PFSK-1 (cell line): ENCODE results near the gene ROBO2.

Source experiments
- FOXP2 ChIP-seq: optimal IDR thresholded peaks from 2 replicates; pipeline ENCODE3; 2011; ENCODE audit warnings: borderline replicate concordance, control low read depth, inconsistent platforms; ENCODE audit not compliant: insufficient read depth; ENCODE audit errors: extremely low read length, extremely low read depth
- POLR2AphosphoS5 ChIP-seq: IDR thresholded peaks from 2 replicates; pipeline ENCODE4 v1.6.1; 2012; ENCODE audit warnings: low read depth, mild to moderate bottlenecking, control low read depth, low read length, moderate library complexity
- REST ChIP-seq, 2 experiments: IDR thresholded peaks; 2 replicates each; pipeline versions ENCODE4 v1.6.1 to v1.8.0; 2011 to 2012; ENCODE audit warnings: low read depth in 2 of 2, low read length in 2 of 2, control low read depth in 1 of 2, inconsistent platforms in 1 of 2, mild to moderate bottlenecking in 1 of 2, moderate library complexity in 1 of 2; ENCODE audit not compliant: insufficient read depth in 1 of 2
- SIN3A ChIP-seq: IDR thresholded peaks from 2 replicates; pipeline ENCODE4 v1.6.1; 2012; ENCODE audit warnings: mild to moderate bottlenecking, low read length, moderate library complexity, borderline replicate concordance; ENCODE audit not compliant: insufficient read depth
- TAF1 ChIP-seq: IDR thresholded peaks from 2 replicates; pipeline ENCODE4 v1.6.1; 2012; ENCODE audit warnings: low read length, control low read depth, borderline replicate concordance; ENCODE audit not compliant: insufficient read depth

ROBO2 gene

GRCh38 chr3:77055841-77056341 is 16.0 kb downstream of the ROBO2 start:
- TF ChIP-seq SIN3A = no peak

- TF ChIP-seq REST (IDR thresholded peaks at IDR 0.05; ENCODE audit: insufficient read depth in 1 of 2, low read depth in 2 of 2, low read length in 2 of 2) (no peak), FOXP2 (no peak), POLR2AphosphoS5 (no peak), TAF1 (no peak)
Observed at GRCh38 chr3:77059354-77059753, 19.5 kb downstream of the ROBO2 start.

DNA sequence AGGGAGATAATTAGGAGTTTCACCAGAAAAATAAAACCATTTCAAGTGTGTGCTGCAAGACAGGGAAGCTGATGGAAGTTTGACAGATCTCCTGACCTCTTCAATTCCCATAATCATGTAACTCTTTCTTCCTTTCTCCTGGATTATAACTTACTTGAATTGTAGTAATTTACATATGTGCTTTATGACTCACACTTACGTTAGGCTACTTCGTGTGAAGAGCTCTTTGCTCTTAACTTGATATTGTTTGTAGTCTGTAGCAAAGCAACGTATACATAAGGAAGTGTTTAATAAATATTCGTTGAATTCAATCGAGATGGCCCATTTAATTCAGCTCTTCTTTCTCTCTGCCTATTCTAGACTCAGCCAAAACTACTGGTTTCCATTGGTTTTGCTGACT is 23.5 kb downstream of the ROBO2 start:
- TF ChIP-seq SIN3A (no peak), POLR2AphosphoS5 (no peak), TAF1 (no peak), FOXP2 (no peak), REST (IDR thresholded peaks at IDR 0.05; ENCODE audit: insufficient read depth in 1 of 2, low read depth in 2 of 2, low read length in 2 of 2) (no peak)

DNA sequence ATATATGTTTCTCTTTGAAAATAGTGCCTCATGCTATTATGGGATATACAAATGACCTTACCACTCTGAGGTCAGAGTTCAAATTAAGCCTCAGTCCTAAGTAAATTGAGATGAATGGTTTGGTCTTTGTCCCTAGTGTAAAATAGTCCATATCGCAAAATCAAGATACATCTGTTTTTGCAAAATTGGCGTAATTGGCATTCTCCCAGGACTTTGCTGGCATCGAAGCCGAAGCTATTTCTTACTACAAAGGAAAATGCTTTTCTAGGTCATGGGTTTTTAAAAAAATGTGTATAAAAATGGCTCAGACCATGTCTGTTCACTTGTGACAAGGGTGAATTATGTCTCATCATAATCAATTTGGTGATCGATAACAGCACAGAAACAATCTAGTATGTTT is 25.9 kb downstream of the ROBO2 start:
- TF ChIP-seq SIN3A (no peak), REST (IDR thresholded peaks at IDR 0.05; ENCODE audit: insufficient read depth in 1 of 2, low read depth in 2 of 2, low read length in 2 of 2) (no peak), FOXP2 (no peak), POLR2AphosphoS5 (no peak), TAF1 (no peak)

- no peak for TF ChIP-seq SIN3A
- no peak for TF ChIP-seq REST (IDR thresholded peaks at IDR 0.05; ENCODE audit: insufficient read depth in 1 of 2, low read depth in 2 of 2, low read length in 2 of 2)
- no peak for TF ChIP-seq FOXP2
- no peak for TF ChIP-seq TAF1
- no peak for TF ChIP-seq POLR2AphosphoS5
Observed at GRCh38 chr3:77066829-77067228, 26.9 kb downstream of the ROBO2 start.
